CD4-positive, alpha-beta T cell treated with Interleukin-6 for 4 hours (primary cell): ENCODE data around the gene ADI1.

Source experiments
- DNase-seq: peaks from one replicate; pipeline ENCODE4 v3.0.0-alpha.2; 2020; ENCODE audit warnings: mixed read lengths

ADI1 gene

DNA sequence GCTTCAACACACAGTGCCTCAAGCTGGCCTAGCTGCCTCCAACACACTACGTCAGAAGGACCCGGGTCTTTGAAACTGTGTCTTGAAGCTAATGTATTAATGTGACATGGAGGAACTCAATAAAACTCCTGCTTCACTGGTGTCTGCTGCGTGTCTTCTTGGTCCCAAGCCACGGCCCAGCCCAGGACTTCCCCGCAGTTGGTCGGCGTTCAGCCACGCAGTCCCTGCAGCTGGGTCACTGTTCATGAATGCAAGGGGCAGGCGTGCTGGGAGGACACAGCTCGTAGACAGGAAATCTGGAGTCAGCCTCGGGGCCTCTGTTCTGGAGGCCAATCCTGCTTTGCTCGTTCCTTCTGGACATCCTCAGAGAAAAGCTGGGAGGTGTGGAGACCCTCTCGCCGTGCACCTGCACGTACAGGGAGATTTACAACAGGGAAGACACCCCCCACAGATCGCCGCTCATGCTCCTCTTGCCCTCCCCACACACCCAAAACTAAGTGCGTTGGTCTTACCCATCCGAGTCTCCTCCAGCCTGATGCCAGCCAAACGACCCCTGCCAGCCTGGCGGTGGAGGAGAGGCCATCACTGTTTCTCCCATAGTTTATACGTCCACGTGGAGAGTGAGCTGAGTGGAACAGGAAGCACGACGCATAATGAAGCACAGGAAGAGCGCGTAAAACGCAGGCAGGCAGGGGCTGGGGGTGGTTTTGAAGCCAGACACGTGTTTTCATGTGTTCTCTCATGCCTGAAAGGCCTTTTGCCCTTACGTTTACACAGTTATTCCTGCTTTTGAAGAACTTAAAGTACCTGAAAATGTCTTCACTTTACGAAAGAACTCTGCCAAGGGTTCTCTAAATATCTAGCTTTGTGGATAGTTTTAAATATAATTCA lies 39.7 kb downstream of the ADI1 start:
- DNase-seq = no peak

DNA sequence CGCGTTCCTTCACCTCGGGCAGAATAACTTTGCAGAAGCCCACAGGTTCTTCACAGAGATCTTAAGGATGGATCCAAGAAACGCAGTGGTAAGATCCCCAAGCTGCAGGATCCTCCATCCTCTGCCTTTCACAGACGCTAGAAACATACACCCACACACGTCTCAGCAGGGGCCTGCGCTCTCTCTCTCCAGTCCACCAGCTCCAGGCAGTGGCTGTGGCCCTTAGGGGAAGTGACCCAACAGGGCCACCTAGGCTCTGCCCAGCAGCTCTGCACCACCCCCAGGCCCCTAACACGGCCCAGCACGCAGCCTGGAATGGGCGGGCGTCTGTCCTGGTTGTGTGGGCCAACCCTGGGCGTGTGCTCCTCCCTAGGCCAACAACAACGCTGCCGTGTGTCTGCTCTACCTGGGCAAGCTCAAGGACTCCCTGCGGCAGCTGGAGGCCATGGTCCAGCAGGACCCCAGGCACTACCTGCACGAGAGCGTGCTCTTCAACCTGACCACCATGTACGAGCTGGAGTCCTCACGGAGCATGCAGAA lies 40.4 kb downstream of the ADI1 start:
- no peak for DNase-seq

DNA sequence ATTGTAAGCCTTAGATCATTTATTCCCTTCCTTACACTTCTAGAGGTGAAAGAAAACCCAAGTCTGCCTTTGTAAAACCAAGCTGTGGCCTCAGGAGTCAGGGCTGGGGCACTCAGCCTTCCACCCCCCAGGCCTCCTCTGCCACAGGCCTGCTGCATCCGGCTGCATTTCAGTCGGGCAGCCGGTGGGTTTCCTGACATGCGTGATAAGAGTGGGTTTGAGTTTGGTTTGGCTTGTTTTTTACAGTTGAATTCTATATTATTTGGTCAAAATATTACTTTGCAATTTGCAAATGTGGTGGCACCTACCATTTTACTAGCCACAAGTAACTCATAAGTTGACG lies 42.4 kb downstream of the ADI1 start:
- DNase-seq = no peak

DNA sequence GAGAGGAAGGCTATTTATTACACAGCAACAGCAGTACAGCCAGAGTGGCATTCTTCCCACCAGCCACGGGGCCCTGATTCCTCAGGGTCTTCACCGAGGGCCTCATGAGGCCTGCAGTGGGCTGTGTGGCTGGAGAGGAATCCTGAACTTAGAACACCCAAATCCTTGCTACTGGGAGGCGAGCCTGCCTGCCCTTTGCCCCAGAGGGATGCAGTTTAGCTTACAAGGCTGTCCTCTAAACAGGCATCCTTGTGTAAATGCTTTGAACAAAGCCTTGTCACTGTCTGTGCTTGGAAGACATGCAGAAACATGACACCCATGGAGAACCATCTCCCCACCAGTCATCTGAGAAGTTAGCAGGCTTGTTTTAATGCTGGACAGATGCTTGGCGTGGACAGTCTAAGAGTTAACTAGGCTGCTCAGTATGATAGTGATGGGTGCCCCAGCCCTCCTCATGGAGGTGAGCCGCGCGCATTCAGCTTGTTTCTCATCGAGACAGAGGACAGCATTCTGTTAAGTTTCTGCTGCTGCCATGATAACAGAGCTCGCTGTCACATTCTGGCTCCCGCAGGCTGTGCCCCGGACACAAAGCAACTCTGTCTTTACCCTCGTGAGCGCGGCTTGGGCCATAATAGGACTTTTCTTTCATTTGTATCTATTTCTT lies 42.9 kb downstream of the ADI1 start:
- DNase-seq = no peak

DNA sequence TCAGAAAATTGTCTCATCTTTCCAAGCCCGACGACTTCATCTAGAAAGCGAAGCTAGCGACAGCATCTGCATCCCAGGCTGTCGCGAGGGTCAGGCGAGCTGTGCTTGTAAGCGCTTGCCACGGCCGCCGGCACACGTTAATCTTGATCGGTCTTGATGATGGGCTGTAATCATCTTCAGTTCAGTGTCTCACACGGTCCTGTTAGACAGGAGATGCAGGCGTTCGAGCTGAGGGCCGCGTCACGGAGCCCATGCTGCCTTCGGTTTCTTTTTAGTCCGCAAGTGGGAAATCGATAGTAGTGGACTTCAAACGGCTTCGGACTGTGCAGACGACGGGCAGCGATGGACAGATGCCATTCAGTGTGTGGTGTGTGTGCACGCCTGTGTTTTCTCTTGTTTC lies 43.6 kb downstream of the ADI1 start:
- no peak for DNase-seq

DNA sequence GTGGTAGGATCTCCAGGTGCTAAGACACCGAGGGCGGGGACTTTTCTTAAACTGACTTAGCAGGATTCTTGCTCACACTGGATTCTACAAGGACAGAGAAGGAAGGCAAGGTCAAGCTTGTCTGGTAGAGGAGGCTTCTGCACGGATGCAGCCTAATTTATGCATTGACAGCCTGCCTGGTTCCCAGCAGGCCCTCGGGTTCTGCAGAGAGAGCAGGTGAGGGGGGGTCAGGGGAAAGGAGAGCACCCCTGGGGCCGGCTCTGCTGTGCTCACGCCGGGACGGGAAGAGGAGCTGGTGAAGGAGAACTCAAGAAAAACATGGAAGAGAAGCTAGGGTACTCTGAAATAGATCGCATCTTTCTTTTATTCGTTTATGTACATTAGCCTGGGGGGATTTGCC lies 46.4 kb downstream of the ADI1 start:
- DNase-seq = no peak

DNA sequence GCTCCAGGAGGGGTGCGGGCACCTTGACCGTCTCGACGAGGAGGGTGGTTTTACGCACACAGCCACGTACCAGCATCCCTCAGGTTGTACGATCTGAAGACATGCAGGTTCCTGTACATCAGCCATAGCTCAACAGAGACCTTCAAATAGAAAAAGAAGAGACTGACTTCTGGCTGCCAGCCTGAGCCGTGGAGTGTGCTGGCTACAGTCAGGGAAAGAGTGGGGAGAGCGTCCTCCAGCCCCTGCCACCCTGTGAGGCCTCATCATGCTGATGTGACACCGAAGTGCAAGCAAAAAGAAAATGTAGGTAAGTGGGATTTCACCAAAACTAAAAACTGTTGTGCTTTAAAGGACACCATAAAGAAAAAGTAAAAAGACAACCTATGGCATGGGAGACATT lies 47.0 kb downstream of the ADI1 start:
- DNase-seq = no peak

DNA sequence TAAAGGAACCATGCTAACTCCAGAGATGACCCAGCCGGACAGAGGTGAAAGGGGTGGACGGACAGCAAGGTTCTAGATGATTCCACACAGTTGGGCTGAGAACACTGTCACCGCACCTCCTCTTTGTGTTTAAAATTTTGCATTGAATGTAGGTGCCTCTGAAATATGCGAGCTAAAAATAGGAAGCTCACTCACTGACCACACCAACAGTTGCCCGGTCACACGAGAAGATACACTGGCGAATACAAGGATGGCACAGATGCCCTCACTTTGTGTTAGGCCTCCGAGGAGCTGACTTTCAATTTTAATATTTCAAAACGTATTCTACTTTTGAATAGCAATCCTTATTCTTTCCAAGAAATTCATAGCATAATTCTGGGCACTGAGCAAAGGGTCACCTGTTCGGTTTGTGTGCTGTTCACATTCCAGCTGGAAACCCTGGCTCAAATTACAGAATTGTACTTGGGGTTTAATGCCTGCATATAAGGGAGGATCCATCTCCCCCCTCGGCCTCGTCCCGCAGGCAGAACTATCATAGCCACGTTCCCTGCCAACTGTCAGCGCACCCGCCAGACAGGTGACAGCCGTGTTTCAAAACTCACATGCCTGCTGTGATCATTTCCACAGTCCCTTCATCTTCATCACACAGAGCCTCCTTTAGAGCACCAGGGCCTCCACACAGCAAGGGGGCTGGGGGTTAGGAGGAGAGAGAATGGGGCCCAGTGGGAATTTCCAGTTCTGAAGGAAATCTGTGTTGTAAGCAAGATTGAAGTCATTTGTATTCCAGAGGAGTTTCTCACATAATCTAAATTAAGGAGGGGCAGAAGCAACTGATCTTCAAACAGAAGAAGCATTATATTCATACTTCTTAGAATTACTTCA lies 48.2 kb downstream of the ADI1 start:
- no peak for DNase-seq

DNA sequence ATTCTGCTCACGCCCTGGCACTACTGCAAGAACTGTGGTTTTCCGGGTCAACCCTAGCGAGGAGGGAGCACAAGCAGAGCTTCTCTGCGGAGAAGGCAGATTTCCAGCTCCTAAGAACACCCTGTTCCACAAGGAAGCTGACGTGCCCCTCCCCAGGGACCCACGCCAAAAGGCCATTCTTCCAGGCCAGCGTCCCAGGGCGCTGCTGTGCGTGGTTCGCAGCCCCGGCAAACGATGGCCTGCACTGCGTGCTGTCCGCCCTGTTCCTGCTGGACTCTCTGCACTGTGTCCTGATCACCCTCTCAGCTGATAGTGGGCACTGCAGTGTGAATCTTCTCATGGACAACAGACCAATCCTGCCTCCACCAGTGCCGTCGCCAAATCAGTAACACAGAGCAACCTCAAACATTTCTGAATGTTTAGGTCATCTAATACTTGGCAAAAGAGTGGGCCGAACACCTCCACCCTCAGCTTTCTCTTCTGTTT lies 49.1 kb downstream of the ADI1 start:
- no peak for DNase-seq

DNA sequence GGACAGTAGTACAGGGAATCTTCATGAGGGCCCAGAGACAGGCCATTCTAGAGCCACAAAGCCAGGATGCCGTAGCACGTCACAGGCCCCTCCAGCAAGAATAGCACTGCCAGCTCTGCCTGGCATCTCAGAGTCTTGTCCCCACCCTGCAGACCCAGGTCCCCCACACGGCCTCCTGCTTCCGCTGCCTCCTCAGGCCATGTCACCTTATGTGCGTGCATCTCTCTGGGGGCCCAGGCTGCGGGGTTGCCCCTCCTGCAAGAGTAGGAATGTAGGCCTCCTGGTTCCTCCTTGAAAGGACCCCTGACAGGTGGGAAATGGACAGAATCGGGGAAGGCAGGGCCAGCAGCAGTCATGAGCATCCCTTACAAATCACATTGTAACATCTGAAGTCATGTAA lies 49.8 kb downstream of the ADI1 start:
- DNase-seq = no peak

DNA sequence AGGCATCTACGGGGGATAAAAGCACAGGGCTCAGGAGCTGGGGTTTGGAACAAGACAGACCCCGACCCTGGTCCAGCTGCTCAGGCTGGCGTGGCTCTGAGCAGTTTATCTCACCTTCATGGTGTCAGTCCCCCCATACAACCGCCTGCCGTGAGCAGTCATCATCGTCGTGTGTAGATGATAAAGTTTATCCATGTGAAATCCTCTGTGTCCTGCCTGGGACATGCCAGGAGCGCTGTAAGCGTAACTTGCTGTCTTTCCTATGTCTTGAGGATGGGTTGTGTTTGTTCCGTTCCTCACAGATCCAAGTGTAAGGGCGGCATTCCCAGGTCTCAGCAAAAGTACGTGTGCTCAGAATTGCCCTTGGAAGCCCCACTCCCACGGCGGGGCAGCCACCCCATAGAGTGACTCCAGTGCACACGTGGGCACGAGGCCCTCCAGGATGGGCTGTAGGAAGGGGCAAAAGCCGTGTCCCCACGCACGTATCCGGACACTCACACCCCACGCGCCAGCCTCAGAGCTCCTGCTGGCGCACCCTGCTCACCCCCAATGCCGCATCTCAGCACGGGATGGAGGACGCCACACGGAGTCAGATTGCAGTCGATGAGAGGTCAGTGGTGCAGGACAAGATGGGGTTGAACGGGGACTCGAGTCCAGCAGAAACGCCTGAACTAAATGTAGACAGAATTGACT lies 50.9 kb downstream of the ADI1 start:
- no peak for DNase-seq

DNA sequence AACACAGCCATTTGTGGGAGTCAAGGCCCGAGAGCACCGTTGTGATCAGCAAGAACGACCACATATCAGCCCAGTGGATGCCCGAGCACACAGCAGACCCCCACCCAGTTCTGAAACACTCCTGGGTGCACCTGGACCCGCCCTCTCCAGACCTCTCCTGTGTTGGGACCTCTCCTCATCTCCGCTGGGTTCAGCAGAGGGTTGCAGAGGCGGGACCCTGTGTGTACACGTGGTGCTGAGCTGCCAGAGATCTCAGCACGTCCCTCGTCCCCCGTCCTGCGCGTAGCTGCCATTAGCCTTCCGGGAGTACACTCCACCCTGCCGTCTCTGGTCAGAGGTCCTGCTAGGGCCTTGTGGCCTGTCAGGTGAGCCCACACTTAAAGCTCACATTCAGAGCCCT lies 51.7 kb downstream of the ADI1 start:
- no peak for DNase-seq

DNA sequence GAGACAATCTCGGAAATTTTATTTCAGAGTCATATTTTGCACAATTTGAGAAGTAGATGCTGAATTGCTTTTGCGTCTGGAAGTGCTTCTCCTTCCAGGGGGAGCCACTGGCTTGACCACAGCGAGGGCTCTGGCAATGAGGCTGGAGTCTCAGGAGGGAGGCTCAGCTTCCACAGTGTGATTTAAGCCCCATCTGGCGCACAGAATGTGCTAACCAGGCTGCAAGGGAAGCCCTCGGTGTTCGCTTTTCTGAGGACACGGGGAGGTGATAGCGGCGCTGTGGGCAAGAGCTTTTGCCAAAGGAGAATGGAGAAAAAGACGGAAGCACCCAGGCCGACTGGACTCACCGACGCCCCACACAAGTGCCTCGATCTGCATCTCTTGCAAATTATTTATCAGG lies 52.4 kb downstream of the ADI1 start:
- no peak for DNase-seq

DNA sequence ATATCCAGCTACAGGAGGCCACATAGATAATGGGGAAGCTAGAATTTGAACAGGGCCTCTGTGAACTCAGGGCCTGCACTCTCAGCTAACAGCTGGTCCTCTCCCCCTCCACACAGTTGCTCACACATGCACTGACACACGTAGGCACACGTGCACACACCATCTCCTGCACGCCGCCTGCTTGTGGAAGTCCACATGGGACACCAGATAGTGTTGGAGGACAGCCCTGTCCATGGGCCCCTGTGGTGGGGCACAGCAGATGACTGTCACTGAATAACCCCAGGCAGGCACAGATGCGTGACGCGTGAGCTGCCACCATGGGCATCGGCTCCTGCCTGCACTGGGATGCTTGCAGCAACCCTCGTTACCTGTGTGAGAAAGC lies 52.9 kb downstream of the ADI1 start:
- DNase-seq = no peak

DNA sequence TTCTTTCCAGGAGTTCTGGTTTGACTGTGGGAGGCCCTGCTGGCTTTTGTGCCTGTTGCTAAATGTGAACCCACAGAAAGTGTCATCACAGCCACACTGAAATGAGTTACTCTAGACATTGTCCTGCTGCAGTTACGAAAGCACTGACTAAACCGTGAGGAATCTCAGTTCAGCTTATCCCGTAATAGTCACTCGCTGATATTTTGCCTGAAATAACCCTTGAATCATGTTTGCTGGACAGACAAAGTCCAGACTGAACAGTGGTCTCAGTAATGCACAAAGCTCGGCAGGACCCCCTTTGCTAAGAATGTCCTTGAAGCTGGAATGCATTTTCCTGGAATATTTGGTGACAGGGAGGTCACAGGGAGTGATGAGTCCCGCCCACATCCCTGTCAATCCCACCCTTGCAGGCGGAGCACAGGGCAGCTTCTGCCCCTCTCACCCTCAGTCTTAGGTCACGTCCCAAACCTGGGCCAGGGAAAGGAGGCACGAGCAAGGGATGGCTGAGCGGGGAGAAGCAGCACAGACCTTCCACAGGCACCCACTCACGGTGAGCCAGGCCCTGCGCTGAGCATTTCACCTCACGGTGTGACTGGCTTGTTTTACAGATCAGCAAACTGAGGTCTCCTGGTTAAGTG lies 53.4 kb downstream of the ADI1 start:
- no peak for DNase-seq

DNA sequence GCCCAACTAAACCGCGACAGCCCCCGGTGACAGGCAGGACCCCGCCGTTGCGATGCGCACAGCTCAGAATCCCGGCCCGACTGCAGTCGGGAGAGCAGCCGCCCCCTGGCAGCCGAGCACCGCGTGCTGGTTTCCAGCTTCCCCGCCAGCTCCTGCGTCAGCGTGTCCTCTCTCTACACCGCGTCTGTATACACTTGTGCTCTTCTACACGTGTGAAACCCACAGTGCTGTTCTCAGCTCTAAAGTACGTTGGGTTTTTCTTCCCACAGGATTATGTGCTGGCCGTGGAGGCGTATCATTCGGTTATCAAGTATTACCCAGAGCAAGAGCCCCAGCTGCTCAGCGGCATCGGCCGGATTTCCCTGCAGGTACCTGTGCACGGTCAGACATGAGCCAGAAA lies 54.0 kb downstream of the ADI1 start:
- no peak for DNase-seq

DNA sequence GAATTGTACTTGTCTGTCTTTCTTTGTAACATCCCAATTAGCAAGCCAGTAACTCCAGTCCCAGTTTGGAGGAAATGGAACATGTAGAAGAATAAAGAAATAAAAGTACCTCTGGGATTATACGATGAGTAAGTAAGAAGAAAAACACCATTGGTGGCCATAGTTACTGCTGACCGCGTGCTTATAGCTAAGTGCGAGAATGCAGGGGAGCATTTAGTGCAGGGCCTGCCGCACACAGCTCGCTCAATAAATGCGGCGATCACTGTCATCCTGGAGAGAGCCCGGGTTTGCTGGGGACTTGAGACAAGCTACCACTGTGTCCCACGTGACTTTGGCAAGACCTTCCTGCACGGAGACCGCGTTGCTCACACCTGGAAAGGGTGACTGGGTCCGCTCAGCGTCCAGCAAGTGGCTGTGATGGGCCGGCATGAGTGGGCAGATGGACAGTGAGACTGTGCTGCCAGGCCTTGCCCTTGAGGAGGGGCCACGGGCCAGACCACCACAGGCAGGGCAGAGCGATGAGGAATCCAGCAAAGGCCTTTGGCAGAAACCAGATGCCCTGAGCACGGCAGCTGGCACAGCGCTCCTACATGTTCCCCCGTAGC lies 54.8 kb downstream of the ADI1 start:
- no peak for DNase-seq

DNA sequence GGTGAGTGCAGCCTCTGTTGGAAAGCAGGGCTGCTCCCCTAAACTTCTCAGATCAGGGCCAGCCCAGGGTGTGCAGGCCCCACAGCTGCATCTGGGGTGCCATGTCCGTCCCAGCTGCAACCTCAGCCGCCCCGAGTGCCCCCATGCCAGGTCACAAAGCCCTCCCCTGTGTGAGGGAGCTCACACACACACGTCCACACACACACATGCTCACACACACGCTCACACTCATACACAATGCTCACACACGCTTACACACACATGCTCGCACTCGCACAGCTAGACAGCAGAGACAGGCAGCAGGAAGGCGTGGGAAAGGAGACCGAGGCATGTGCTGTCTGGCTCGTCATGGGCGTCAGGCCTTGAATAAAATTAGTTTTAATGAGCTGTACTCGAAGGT lies 55.4 kb downstream of the ADI1 start:
- DNase-seq = no peak

DNA sequence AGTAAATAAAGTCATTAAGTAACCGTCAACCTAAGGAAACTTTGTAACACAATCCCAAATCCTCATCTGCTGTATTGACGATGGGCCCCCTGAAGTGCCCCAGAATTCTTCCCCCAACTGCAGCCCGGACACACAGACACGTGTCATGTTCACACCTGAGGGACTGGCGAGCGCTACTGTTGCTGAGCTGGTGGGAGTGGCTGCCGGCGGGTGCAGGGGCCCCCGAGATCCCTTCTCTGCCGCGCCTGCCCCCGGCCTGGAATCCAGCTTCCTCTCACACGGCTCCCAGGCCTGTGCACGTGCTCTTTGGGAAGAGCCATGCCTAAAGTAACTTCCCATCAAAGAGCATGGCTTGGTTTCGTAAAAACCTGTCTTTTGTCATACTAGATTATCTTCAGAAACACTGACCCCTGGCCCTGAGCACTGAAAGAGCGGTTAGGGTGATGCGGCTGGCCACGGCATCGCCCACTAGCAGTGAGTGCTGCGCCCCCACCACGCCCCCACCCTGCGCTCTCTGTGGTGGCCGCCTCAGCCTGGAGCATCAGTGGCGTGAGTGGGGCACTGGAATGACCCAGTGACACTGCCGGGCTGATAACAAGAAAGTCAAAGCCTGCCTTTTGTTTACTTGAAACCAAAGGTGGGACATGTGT lies 56.0 kb downstream of the ADI1 start:
- no peak for DNase-seq

DNA sequence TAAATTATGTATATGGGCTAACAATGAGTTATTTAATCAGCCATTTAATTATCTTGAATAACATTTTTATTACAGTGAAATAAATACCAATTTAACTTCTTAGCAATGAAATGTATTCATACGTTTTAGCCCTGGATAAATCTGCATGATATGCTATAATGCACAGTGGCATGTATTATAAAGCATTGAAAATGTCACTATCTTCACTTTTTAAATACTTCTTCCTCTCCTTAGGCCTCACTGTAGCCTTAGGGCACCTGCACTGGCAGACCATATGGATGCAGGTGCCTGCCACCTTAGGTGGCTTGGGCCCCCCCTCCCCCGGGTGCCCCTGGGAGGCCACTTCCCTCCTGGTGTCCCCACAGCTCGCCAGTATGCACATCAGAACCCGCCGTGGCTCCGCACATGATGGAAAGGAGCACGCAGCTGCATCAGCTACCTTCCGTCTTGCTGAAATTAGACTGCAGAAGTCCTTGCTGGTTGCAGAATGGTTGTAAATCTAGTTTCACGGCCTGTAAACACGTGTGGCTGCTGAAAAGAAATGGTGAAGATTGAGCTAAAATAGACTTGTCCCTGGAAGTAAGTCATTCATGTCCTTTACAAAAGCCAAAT lies 56.7 kb downstream of the ADI1 start:
- DNase-seq = no peak
